HL-60 (cell line): Measurements from ENCODE around the gene CCR5AS.

Experiments
- DNase-seq, 2 experiments: peaks; one replicate each; pipeline ENCODE4 v3.0.0-alpha.2; 2010 to 2020; ENCODE audit warnings: low read depth in 1 of 2, low spot score in 1 of 2
- H3K27ac ChIP-seq: fragments of 250-450 bp; sonication (Bioruptor Pico); replicated peaks from 2 replicates; pipeline ENCODE4 v1.5.1; 2020; ENCODE audit warnings: mild to moderate bottlenecking, moderate library complexity
- H3K27me3 ChIP-seq: fragments of 250-450 bp; sonication (Bioruptor Pico); 2 replicates; pipeline ENCODE4 v1.5.1; 2021; ENCODE audit warnings: mild to moderate bottlenecking, moderate library complexity; ENCODE audit not compliant: insufficient read depth, poor library complexity, severe bottlenecking
- H3K4me3 ChIP-seq: replicated peaks from 2 replicates; pipeline ENCODE4 v1.5.1; 2011; ENCODE audit warnings: mild to moderate bottlenecking, control low read depth, low read length; ENCODE audit not compliant: insufficient read depth
- CTCF ChIP-seq: IDR thresholded peaks from one replicate; pipeline ENCODE4 v1.5.1; 2011; ENCODE audit warnings: low read length, control low read depth, inconsistent platforms; ENCODE audit not compliant: insufficient read depth
- GABPA ChIP-seq: IDR thresholded peaks from 2 replicates; pipeline ENCODE4 v1.6.1; 2012; ENCODE audit warnings: low read depth
- POLR2AphosphoS5 ChIP-seq: IDR thresholded peaks from 2 replicates; pipeline ENCODE4 v1.6.1; 2012; ENCODE audit warnings: low read depth
- REST ChIP-seq: IDR thresholded peaks from 2 replicates; pipeline ENCODE4 v1.6.1; 2012; ENCODE audit warnings: low read depth; ENCODE audit not compliant: insufficient replicate concordance
- SPI1 ChIP-seq: IDR thresholded peaks from 2 replicates; pipeline ENCODE4 v1.6.1; 2012; ENCODE audit warnings: low read depth, mild to moderate bottlenecking, borderline replicate concordance

The CCR5AS gene

GRCh38 chr3:46406788-46407611 lies at the start of gene CCR5AS, which contains the start of gene CCRL2:
Gene CCR5AS, minus strand, starts transcription at chr3:46407066.
Gene CCRL2, plus strand, starts transcription at chr3:46407259. Its CDS starts 821 bp downstream, at chr3:46408080.
- no peaks in the 10 kb centered on the region for H3K27me3 ChIP-seq
- no peak for TF ChIP-seq POLR2AphosphoS5
- TF ChIP-seq SPI1 = peak; percentile 61; the same call in 1 of the 2 replicates
- TF ChIP-seq GABPA = peak; percentile 56; the same call in 1 of the 2 replicates
- H3K4me3 ChIP-seq = no peak within 1 kb of the TSS; the same call in 1 of the 2 replicates
- peak; percentile 43 to 76 for DNase-seq
- peak within 1 kb of the TSS; percentile 29 for H3K27ac ChIP-seq

GRCh38 chr3:46456118-46456517 lies 49.3 kb upstream of the CCR5AS start:
- TF ChIP-seq GABPA (no peak), SPI1 (no peak)
- no peaks in the 10 kb centered on the region for H3K27me3 ChIP-seq
- no peak overlapping the region for H3K27ac ChIP-seq
- no peak for DNase-seq
- no peak overlapping the region for H3K4me3 ChIP-seq

GRCh38 chr3:46455231-46456115 lies 48.6 kb upstream of the CCR5AS start:
- H3K27me3 ChIP-seq = no peaks in the 10 kb centered on the region
- DNase-seq = no peak
- TF ChIP-seq REST (no peak), CTCF (no peak), POLR2AphosphoS5 (no peak), GABPA (no peak), SPI1 (no peak)

GRCh38 chr3:46454606-46455005 lies 47.7 kb upstream of the CCR5AS start:
- no peak overlapping the region for H3K4me3 ChIP-seq
- TF ChIP-seq POLR2AphosphoS5 (no peak), CTCF (no peak), GABPA (no peak), REST (no peak), SPI1 (no peak)
- no peak overlapping the region for H3K27ac ChIP-seq
- H3K27me3 ChIP-seq = no peaks in the 10 kb centered on the region
- DNase-seq = no peak

More at GRCh38 chr3:46455231-46456115, 48.6 kb upstream of the CCR5AS start:
- no peak overlapping the region for H3K4me3 ChIP-seq
- no peak overlapping the region for H3K27ac ChIP-seq
